ENCODE results near the gene SLC15A5.

The SLC15A5 gene

GRCh38 chr12:16277585-16277984 lies at the start of gene SLC15A5:
TSS of gene SLC15A5 (minus strand) at chr12:16277685. CDS start at chr12:16277685, 0 bp downstream.
- DNase-seq (ENCODE audit: low read depth), result no peak

- DNase-seq (ENCODE audit: low read depth), result no peak
Observed at GRCh38 chr12:16325426-16325825, 47.9 kb upstream of the SLC15A5 start.

GRCh38 chr12:16324772-16325171 lies 47.3 kb upstream of the SLC15A5 start:
- no peak for DNase-seq (ENCODE audit: low read depth)

- no peak for DNase-seq (ENCODE audit: low read depth)
Observed at GRCh38 chr12:16324272-16324671, 46.8 kb upstream of the SLC15A5 start.

GRCh38 chr12:16323638-16324037 lies 46.2 kb upstream of the SLC15A5 start:
- no peak for DNase-seq (ENCODE audit: low read depth)

GRCh38 chr12:16323010-16323409 lies 45.5 kb upstream of the SLC15A5 start:
- no peak for DNase-seq (ENCODE audit: low read depth)

GRCh38 chr12:16310934-16311333 lies 33.4 kb upstream of the SLC15A5 start:
- no peak for DNase-seq (ENCODE audit: low read depth)

GRCh38 chr12:16307856-16308475 lies 30.5 kb upstream of the SLC15A5 start:
- no peak for DNase-seq (ENCODE audit: low read depth)

GRCh38 chr12:16303939-16304338 lies 26.5 kb upstream of the SLC15A5 start:
- DNase-seq (ENCODE audit: low read depth), result no peak

- DNase-seq (ENCODE audit: low read depth), result no peak
Observed at GRCh38 chr12:16300736-16301135, 23.3 kb upstream of the SLC15A5 start.

- DNase-seq (ENCODE audit: low read depth), result no peak
Observed at GRCh38 chr12:16300122-16300521, 22.6 kb upstream of the SLC15A5 start.

GRCh38 chr12:16299403-16299802 lies 21.9 kb upstream of the SLC15A5 start:
- DNase-seq (ENCODE audit: low read depth), result no peak

- DNase-seq (ENCODE audit: low read depth), result no peak
Observed at GRCh38 chr12:16297521-16297920, 20.0 kb upstream of the SLC15A5 start.

GRCh38 chr12:16294376-16294956 lies 17.0 kb upstream of the SLC15A5 start:
- no peak for DNase-seq (ENCODE audit: low read depth)

- DNase-seq (ENCODE audit: low read depth), result no peak
Observed at GRCh38 chr12:16291032-16291431, 13.5 kb upstream of the SLC15A5 start.

GRCh38 chr12:16285586-16285985 lies 8.1 kb upstream of the SLC15A5 start:
- no peak for DNase-seq (ENCODE audit: low read depth)

GRCh38 chr12:16282978-16283377 lies 5.5 kb upstream of the SLC15A5 start:
- no peak for DNase-seq (ENCODE audit: low read depth)

- DNase-seq (ENCODE audit: low read depth), result no peak
Observed at GRCh38 chr12:16282081-16282480, 4.6 kb upstream of the SLC15A5 start.

- no peak for DNase-seq (ENCODE audit: low read depth)
Observed at GRCh38 chr12:16281157-16281556, 3.7 kb upstream of the SLC15A5 start.

- DNase-seq (ENCODE audit: low read depth), result no peak
Observed at GRCh38 chr12:16272222-16272621, 5.3 kb downstream of the SLC15A5 start.

GRCh38 chr12:16271062-16271461 lies 6.4 kb downstream of the SLC15A5 start:
- no peak for DNase-seq (ENCODE audit: low read depth)

- no peak for DNase-seq (ENCODE audit: low read depth)
Observed at GRCh38 chr12:16269946-16270345, 7.5 kb downstream of the SLC15A5 start.

GRCh38 chr12:16266085-16266484 lies 11.4 kb downstream of the SLC15A5 start:
- DNase-seq (ENCODE audit: low read depth), result no peak

- DNase-seq (ENCODE audit: low read depth), result no peak
Observed at GRCh38 chr12:16261944-16262475, 15.5 kb downstream of the SLC15A5 start.

All from stimulated activated CD8-positive, alpha-beta memory T cell treated with anti-CD3 and anti-CD28 coated beads, Interleukin-4, amount 100 ng/mL, for 24 hours (primary cell).